Measurements from ENCODE around the gene ZSWIM9. TPM values are rescaled to one million over a fixed set of nuclear protein-coding genes. Genes with fewer than 3 reads are reported as not detected.
"Not testable (repeated sequence)": the region's sequence is repeated elsewhere in the genome, so short reads cannot be mapped to it uniquely, and the experiment has no call there.

ZSWIM9 gene
- total RNA-seq, 1 experiment from 2014 or later = 1.8 TPM

GRCh38 chr19:48213959-48214358, 43.5 kb downstream of the ZSWIM9 start:
- no peak for DNase-seq (ENCODE audit: low read depth)

GRCh38 chr19:48216933-48217332, 46.5 kb downstream of the ZSWIM9 start:
- no peak for DNase-seq (ENCODE audit: low read depth)

GRCh38 chr19:48218997-48219396, 48.5 kb downstream of the ZSWIM9 start:
- no peak for DNase-seq (ENCODE audit: low read depth)

- DNase-seq (ENCODE audit: low read depth) = not testable (repeated sequence)
These were observed 50.3 kb downstream of the ZSWIM9 start for GRCh38 chr19:48220784-48221183.

GRCh38 chr19:48221628-48222027, 51.1 kb downstream of the ZSWIM9 start:
- DNase-seq (ENCODE audit: low read depth) = no peak

- DNase-seq (ENCODE audit: low read depth) = no peak
These were observed 60.2 kb downstream of the ZSWIM9 start for GRCh38 chr19:48230555-48231129.

GRCh38 chr19:48237057-48237456, 66.6 kb downstream of the ZSWIM9 start:
- DNase-seq (ENCODE audit: low read depth) = no peak

GRCh38 chr19:48239120-48239519, 68.6 kb downstream of the ZSWIM9 start:
- no peak for DNase-seq (ENCODE audit: low read depth)

- peak; percentile 76 for DNase-seq (ENCODE audit: low read depth)
These were observed 69.2 kb downstream of the ZSWIM9 start for GRCh38 chr19:48239582-48240141.

- DNase-seq (ENCODE audit: low read depth) = not testable (repeated sequence)
These were observed 71.3 kb downstream of the ZSWIM9 start for GRCh38 chr19:48241771-48242170.

GRCh38 chr19:48244281-48244680, 73.8 kb downstream of the ZSWIM9 start:
- peak; percentile 72 for DNase-seq (ENCODE audit: low read depth)

GRCh38 chr19:48246101-48246500, 75.6 kb downstream of the ZSWIM9 start:
- no peak for DNase-seq (ENCODE audit: low read depth)

- no peak for DNase-seq (ENCODE audit: low read depth)
These were observed 76.7 kb downstream of the ZSWIM9 start for GRCh38 chr19:48247212-48247611.

Other genes with a start within 250 kb of the ZSWIM9 start
- not detected in 2 replicates for gene BSPH1, start 178.5 kb upstream of the ZSWIM9 start, total RNA-seq (2014; rRNA removed; shearing (Covaris generic))
- gene ELSPBP1, start 176.0 kb upstream of the ZSWIM9 start, total RNA-seq (2014; rRNA removed; shearing (Covaris generic)) = not detected in 2 replicates
- not detected in 2 replicates for gene CABP5, start 126.6 kb upstream of the ZSWIM9 start, total RNA-seq (2014; rRNA removed; shearing (Covaris generic))
- gene PLA2G4C, start 59.9 kb upstream of the ZSWIM9 start, total RNA-seq (2014; rRNA removed; shearing (Covaris generic)) = 1.6 and 1.9 TPM in 2 replicates
- 86.5 and 139 TPM in 2 replicates for gene LIG1, start 336 bp upstream of the ZSWIM9 start, total RNA-seq (2014; rRNA removed; shearing (Covaris generic))
- gene CARD8, start 85.2 kb downstream of the ZSWIM9 start, total RNA-seq (2014; rRNA removed; shearing (Covaris generic)) = 17.1 and 19.0 TPM in 2 replicates
- gene ZNF114, start 99.4 kb downstream of the ZSWIM9 start, total RNA-seq (2014; rRNA removed; shearing (Covaris generic)) = 1.8 and 2.5 TPM in 2 replicates
- gene EMP3, start 154.9 kb downstream of the ZSWIM9 start, total RNA-seq (2014; rRNA removed; shearing (Covaris generic)) = 379 and 513 TPM in 2 replicates
- gene TMEM143, start 193.3 kb downstream of the ZSWIM9 start, total RNA-seq (2014; rRNA removed; shearing (Covaris generic)) = 5.1 and 6.1 TPM in 2 replicates
- gene SYNGR4, start 193.7 kb downstream of the ZSWIM9 start, total RNA-seq (2014; rRNA removed; shearing (Covaris generic)) = not detected in 2 replicates
- 67.7 and 115 TPM in 2 replicates for gene KDELR1, start 220.9 kb downstream of the ZSWIM9 start, total RNA-seq (2014; rRNA removed; shearing (Covaris generic))
- 0.20 and 0.21 TPM in 2 replicates for gene GRIN2D, start 223.0 kb downstream of the ZSWIM9 start, total RNA-seq (2014; rRNA removed; shearing (Covaris generic))